ENCODE results near the gene PRDX3.

The PRDX3 gene

GRCh38 chr10:119221201-119221600 is 42.6 kb upstream of the PRDX3 start:
- Histone ChIP-seq H3K27ac (ENCODE audit: low read length) (no peak overlapping the region), H3K4me1 (ENCODE audit: low read length) (no peaks in the 10 kb centered on the region), H3K36me3 (replicated peaks; ENCODE audit: insufficient read depth, low read length) (no peaks in the 10 kb centered on the region), H3K79me2 (ENCODE audit: low read length) (no peaks in the 10 kb centered on the region), H3K9me2 (replicated peaks; ENCODE audit: insufficient read depth, low read length) (no peaks in the 10 kb centered on the region), H3K4me3 (ENCODE audit: low read length) (no peak overlapping the region), H3K9ac (ENCODE audit: low read length) (no peak overlapping the region), H4K20me1 (ENCODE audit: insufficient read depth, low read length) (no peaks in the 10 kb centered on the region), H2AFZ (ENCODE audit: low read length) (no peak overlapping the region), H3K9me3 (replicated peaks; ENCODE audit: insufficient read depth, low read length) (no peaks in the 10 kb centered on the region), H3K27me3 (replicated peaks; ENCODE audit: insufficient read depth, low read length) (no peaks in the 10 kb centered on the region), H3K4me2 (ENCODE audit: low read depth, low read length) (no peak overlapping the region), H3F3A (ENCODE audit: insufficient read depth, low read length) (no peaks in the 10 kb centered on the region)
- DNase-seq: no peak
- TF ChIP-seq EZH2 (optimal IDR thresholded peaks at IDR 0.05; ENCODE audit: low read depth, low read length): no peak

GRCh38 chr10:119219871-119220270 is 41.3 kb upstream of the PRDX3 start:
- H2AFZ ChIP-seq (ENCODE audit: low read length): no peak overlapping the region
- H3F3A ChIP-seq (ENCODE audit: insufficient read depth, low read length): no peaks in the 10 kb centered on the region
- H3K36me3 ChIP-seq (replicated peaks; ENCODE audit: insufficient read depth, low read length): no peaks in the 10 kb centered on the region
- H3K9me3 ChIP-seq (replicated peaks; ENCODE audit: insufficient read depth, low read length): no peaks in the 10 kb centered on the region
- H3K9me2 ChIP-seq (replicated peaks; ENCODE audit: insufficient read depth, low read length): no peaks in the 10 kb centered on the region
- no peak overlapping the region for H3K9ac ChIP-seq (ENCODE audit: low read length)
- no peak for DNase-seq
- H3K4me1 ChIP-seq (ENCODE audit: low read length): no peaks in the 10 kb centered on the region
- H4K20me1 ChIP-seq (ENCODE audit: insufficient read depth, low read length): no peaks in the 10 kb centered on the region
- H3K79me2 ChIP-seq (ENCODE audit: low read length): no peaks in the 10 kb centered on the region
- no peak overlapping the region for H3K4me2 ChIP-seq (ENCODE audit: low read depth, low read length)
- H3K4me3 ChIP-seq (ENCODE audit: low read length): no peak overlapping the region
- H3K27me3 ChIP-seq (replicated peaks; ENCODE audit: insufficient read depth, low read length): no peaks in the 10 kb centered on the region
- no peak overlapping the region for H3K27ac ChIP-seq (ENCODE audit: low read length)
- TF ChIP-seq EZH2 (optimal IDR thresholded peaks at IDR 0.05; ENCODE audit: low read depth, low read length): no peak
- TF ChIP-seq CTCF (IDR thresholded peaks at IDR 0.05; ENCODE audit: low read length): no peak
- TF ChIP-seq EZH2phosphoT487 (IDR thresholded peaks at IDR 0.05; ENCODE audit: low read length): no peak

GRCh38 chr10:119217991-119218490 is 39.4 kb upstream of the PRDX3 start:
- Histone ChIP-seq H3F3A (ENCODE audit: insufficient read depth, low read length) (no peaks in the 10 kb centered on the region), H3K36me3 (replicated peaks; ENCODE audit: insufficient read depth, low read length) (no peaks in the 10 kb centered on the region), H3K27ac (ENCODE audit: low read length) (no peak overlapping the region), H3K4me2 (ENCODE audit: low read depth, low read length) (no peak overlapping the region), H3K4me1 (ENCODE audit: low read length) (peaks cover under 1% of the 10 kb centered on the region; the same call in 1 of the 2 replicates), H2AFZ (ENCODE audit: low read length) (no peak overlapping the region), H3K9me3 (replicated peaks; ENCODE audit: insufficient read depth, low read length) (no peaks in the 10 kb centered on the region), H3K79me2 (ENCODE audit: low read length) (no peaks in the 10 kb centered on the region), H4K20me1 (ENCODE audit: insufficient read depth, low read length) (no peaks in the 10 kb centered on the region), H3K27me3 (replicated peaks; ENCODE audit: insufficient read depth, low read length) (no peaks in the 10 kb centered on the region), H3K9me2 (replicated peaks; ENCODE audit: insufficient read depth, low read length) (no peaks in the 10 kb centered on the region), H3K4me3 (ENCODE audit: low read length) (no peak overlapping the region), H3K9ac (ENCODE audit: low read length) (no peak overlapping the region)
- TF ChIP-seq EZH2phosphoT487 (IDR thresholded peaks at IDR 0.05; ENCODE audit: low read length): no peak
- TF ChIP-seq EZH2 (optimal IDR thresholded peaks at IDR 0.05; ENCODE audit: low read depth, low read length): no peak
- no peak for TF ChIP-seq CTCF (IDR thresholded peaks at IDR 0.05; ENCODE audit: low read length)
- DNase-seq: no peak

- Histone ChIP-seq H3K9me3 (replicated peaks; ENCODE audit: insufficient read depth, low read length) (no peaks in the 10 kb centered on the region), H3F3A (ENCODE audit: insufficient read depth, low read length) (peaks cover 6% of the 10 kb centered on the region), H3K9ac (ENCODE audit: low read length) (no peak overlapping the region), H3K79me2 (ENCODE audit: low read length) (no peaks in the 10 kb centered on the region), H3K4me3 (ENCODE audit: low read length) (no peak overlapping the region), H3K27me3 (replicated peaks; ENCODE audit: insufficient read depth, low read length) (no peaks in the 10 kb centered on the region), H3K27ac (ENCODE audit: low read length) (no peak overlapping the region), H2AFZ (ENCODE audit: low read length) (no peak overlapping the region), H3K9me2 (replicated peaks; ENCODE audit: insufficient read depth, low read length) (no peaks in the 10 kb centered on the region), H3K36me3 (replicated peaks; ENCODE audit: insufficient read depth, low read length) (no peaks in the 10 kb centered on the region), H3K4me2 (ENCODE audit: low read depth, low read length) (no peak overlapping the region), H3K4me1 (ENCODE audit: low read length) (peaks cover 6% of the 10 kb centered on the region), H4K20me1 (ENCODE audit: insufficient read depth, low read length) (no peaks in the 10 kb centered on the region)
- TF ChIP-seq EZH2 (optimal IDR thresholded peaks at IDR 0.05; ENCODE audit: low read depth, low read length): no peak
- TF ChIP-seq EZH2phosphoT487 (IDR thresholded peaks at IDR 0.05; ENCODE audit: low read length): no peak
- TF ChIP-seq CTCF (IDR thresholded peaks at IDR 0.05; ENCODE audit: low read length): no peak
- no peak for DNase-seq
Observed at GRCh38 chr10:119217401-119217800, 38.8 kb upstream of the PRDX3 start.

Data from MM.1S (cell line).